ENCODE measurements around the gene B3GALT5.

B3GALT5 gene

GRCh38 chr21:39593522-39593921 is 19.2 kb upstream of the B3GALT5 start:
- H2AFZ ChIP-seq (ENCODE audit: low read depth), result no peak overlapping the region

GRCh38 chr21:39595465-39595864 is 17.3 kb upstream of the B3GALT5 start:
- no peaks in the 10 kb centered on the region for H4K20me1 ChIP-seq (ENCODE audit: insufficient read depth)
- H3K79me2 ChIP-seq (ENCODE audit: insufficient read depth, low read depth), result no peaks in the 10 kb centered on the region
- H2AFZ ChIP-seq (ENCODE audit: low read depth), result no peak overlapping the region
- no peak for TF ChIP-seq CTCF (conservative IDR thresholded peaks at IDR 0.05; ENCODE audit: low read depth, low read length)
- no peak overlapping the region for H3K9ac ChIP-seq
- no peaks in the 10 kb centered on the region for H3K36me3 ChIP-seq (ENCODE audit: insufficient read depth)
- H3K27me3 ChIP-seq (ENCODE audit: insufficient read depth, low read depth), result no peaks in the 10 kb centered on the region
- H3K4me2 ChIP-seq, result no peak overlapping the region
- no peak overlapping the region for H3K27ac ChIP-seq
- H3K4me3 ChIP-seq (IDR thresholded peaks at IDR 0.05; ENCODE audit: insufficient read depth, low read depth, low read length), result no peak overlapping the region
- H3K4me1 ChIP-seq (ENCODE audit: low read depth, poor library complexity, severe bottlenecking), result no peaks in the 10 kb centered on the region

More at GRCh38 chr21:39593522-39593921, 19.2 kb upstream of the B3GALT5 start:
- Histone ChIP-seq H3K4me3 (IDR thresholded peaks at IDR 0.05; ENCODE audit: insufficient read depth, low read depth, low read length) (no peak overlapping the region), H3K79me2 (ENCODE audit: insufficient read depth, low read depth) (no peaks in the 10 kb centered on the region), H3K4me1 (ENCODE audit: low read depth, poor library complexity, severe bottlenecking) (no peaks in the 10 kb centered on the region), H3K9ac (no peak overlapping the region), H3K36me3 (ENCODE audit: insufficient read depth) (no peaks in the 10 kb centered on the region), H3K27ac (no peak overlapping the region), H4K20me1 (ENCODE audit: insufficient read depth) (no peaks in the 10 kb centered on the region), H3K27me3 (ENCODE audit: insufficient read depth, low read depth) (no peaks in the 10 kb centered on the region), H3K4me2 (no peak overlapping the region)
- TF ChIP-seq CTCF (conservative IDR thresholded peaks at IDR 0.05; ENCODE audit: low read depth, low read length), result no peak

- Histone ChIP-seq H3K4me1 (ENCODE audit: low read depth, poor library complexity, severe bottlenecking) (no peaks in the 10 kb centered on the region), H3K4me2 (no peak overlapping the region), H3K27me3 (ENCODE audit: insufficient read depth, low read depth) (no peaks in the 10 kb centered on the region), H3K4me3 (IDR thresholded peaks at IDR 0.05; ENCODE audit: insufficient read depth, low read depth, low read length) (no peak overlapping the region), H3K36me3 (ENCODE audit: insufficient read depth) (no peaks in the 10 kb centered on the region), H2AFZ (ENCODE audit: low read depth) (no peak overlapping the region), H4K20me1 (ENCODE audit: insufficient read depth) (no peaks in the 10 kb centered on the region), H3K9ac (no peak overlapping the region), H3K27ac (no peak overlapping the region), H3K79me2 (ENCODE audit: insufficient read depth, low read depth) (no peaks in the 10 kb centered on the region)
- TF ChIP-seq CTCF (conservative IDR thresholded peaks at IDR 0.05; ENCODE audit: low read depth, low read length), result no peak
These were observed 15.1 kb upstream of the B3GALT5 start for GRCh38 chr21:39597595-39597994.

GRCh38 chr21:39599191-39599970 is 13.4 kb upstream of the B3GALT5 start:
- TF ChIP-seq CTCF (conservative IDR thresholded peaks at IDR 0.05; ENCODE audit: low read depth, low read length), result no peak
- Histone ChIP-seq H3K79me2 (ENCODE audit: insufficient read depth, low read depth) (no peaks in the 10 kb centered on the region), H3K36me3 (ENCODE audit: insufficient read depth) (no peaks in the 10 kb centered on the region), H3K27me3 (ENCODE audit: insufficient read depth, low read depth) (no peaks in the 10 kb centered on the region), H3K9ac (no peak overlapping the region), H3K4me2 (no peak overlapping the region), H3K4me1 (ENCODE audit: low read depth, poor library complexity, severe bottlenecking) (no peaks in the 10 kb centered on the region), H4K20me1 (ENCODE audit: insufficient read depth) (no peaks in the 10 kb centered on the region), H2AFZ (ENCODE audit: low read depth) (no peak overlapping the region), H3K4me3 (IDR thresholded peaks at IDR 0.05; ENCODE audit: insufficient read depth, low read depth, low read length) (no peak overlapping the region), H3K27ac (no peak overlapping the region)
